Endothelial cell of umbilical vein (primary cell): ENCODE results near the gene EIF2S3B. TPM values are rescaled to one million over a fixed set of nuclear protein-coding genes. Genes with fewer than 3 reads are reported as not detected.

Source experiments
- BruUV-seq: library from RNA; stranded (reverse); fragments of 400-500 nt; replicated peaks from 2 replicates; lab custom pipeline; 2021; lab: Mats Ljungman, UMichigan
- CTCF ChIA-PET: fragments of 300-600, 350-600 bp; sonication (Branson Sonifier 250); formaldehyde crosslinking; loops from one replicate; lab custom pipeline; 2021; ENCODE audit warnings: antibody characterized with exemption, inconsistent platforms; lab: Charles Lee
- POLR2A ChIA-PET: fragments of 300-600, 350-600 bp; sonication (Branson Sonifier 250); formaldehyde crosslinking; loops from one replicate; lab custom pipeline; 2021; ENCODE audit warnings: antibody characterized with exemption, inconsistent platforms; lab: Charles Lee
- DNase-seq: peaks from one replicate; pipeline ENCODE4 v3.0.0-alpha.2; 2011; ENCODE audit warnings: low read depth, low spot score
- FAIRE-seq: peaks from 2 replicates; lab custom pipeline; 2011; peaks lifted over from hg19 to GRCh38; lab: Jason Lieb, UNC
- H2AFZ ChIP-seq: 2 replicates; pipeline ENCODE4 v1.6.0; 2012; ENCODE audit warnings: low read depth, low read length, control low read depth, inconsistent platforms
- H3K27ac ChIP-seq: 2 replicates; pipeline ENCODE4 v1.5.1; 2011; ENCODE audit warnings: low read depth, mild to moderate bottlenecking, control low read depth, low read length, moderate library complexity; ENCODE audit not compliant: insufficient read depth
- H3K27me3 ChIP-seq, 2 experiments: 2 replicates each; pipeline versions ENCODE4 v1.6.0 to v1.6.1; 2011; ENCODE audit warnings: low read length in 2 of 2, mixed read lengths in 1 of 2; ENCODE audit not compliant: control insufficient read depth in 2 of 2, insufficient read depth in 2 of 2
- H3K36me3 ChIP-seq, 2 experiments: 2 replicates in 1 of 2; 3 replicates in 1 of 2; pipeline ENCODE4 v1.5.1; 2011; ENCODE audit warnings: low read length in 2 of 2, mild to moderate bottlenecking in 1 of 2, moderate library complexity in 1 of 2; ENCODE audit not compliant: control insufficient read depth in 2 of 2, insufficient read depth in 2 of 2; ENCODE audit errors: extremely low read depth in 1 of 2
- H3K4me1 ChIP-seq: 3 replicates; pipeline ENCODE4 v1.5.1; 2011; ENCODE audit warnings: mild to moderate bottlenecking, low read length; ENCODE audit not compliant: control insufficient read depth, insufficient read depth; ENCODE audit errors: extremely low read depth
- H3K4me2 ChIP-seq: 2 replicates; pipeline ENCODE4 v1.6.1; 2011; ENCODE audit warnings: low read length, control low read depth, mixed read lengths; ENCODE audit not compliant: insufficient read depth
- H3K4me3 ChIP-seq, 3 experiments: fragments of 200-600 bp in 1 of 3; sonication (generic), shearing (Covaris generic) in 1 of 3; replicated peaks in 1 of 3; 2 replicates each; pipeline ENCODE4 v1.5.1; 2011 to 2016; ENCODE audit warnings: control low read depth in 3 of 3, low read length in 3 of 3, mild to moderate bottlenecking in 2 of 3, inconsistent platforms in 1 of 3, low read depth in 1 of 3, moderate library complexity in 1 of 3; ENCODE audit not compliant: insufficient read depth in 1 of 3
- H3K79me2 ChIP-seq: 2 replicates; pipeline ENCODE4 v1.6.0; 2012; ENCODE audit warnings: low read length, inconsistent platforms; ENCODE audit not compliant: control insufficient read depth, insufficient read depth
- H3K9ac ChIP-seq: replicated peaks from 2 replicates; pipeline ENCODE3; 2011; ENCODE audit warnings: low read length, control low read depth; ENCODE audit not compliant: insufficient read depth; ENCODE audit errors: extremely low read depth
- H3K9me1 ChIP-seq: replicated peaks from 3 replicates; pipeline ENCODE4 v1.6.0; 2011; ENCODE audit warnings: mild to moderate bottlenecking, low read length; ENCODE audit not compliant: control insufficient read depth, insufficient read depth; ENCODE audit errors: extremely low read depth
- H3K9me3 ChIP-seq: replicated peaks from 2 replicates; pipeline ENCODE4 v1.5.1; 2012; ENCODE audit warnings: low read length, inconsistent platforms; ENCODE audit not compliant: control insufficient read depth, insufficient read depth
- H4K20me1 ChIP-seq: replicated peaks from 2 replicates; pipeline ENCODE3; 2011; ENCODE audit warnings: mild to moderate bottlenecking, low read length; ENCODE audit not compliant: control insufficient read depth, insufficient read depth; ENCODE audit errors: extremely low read depth
- EZH2 ChIP-seq: IDR thresholded peaks from 2 replicates; pipeline ENCODE4 v1.6.1; 2012; ENCODE audit warnings: borderline replicate concordance, low read depth, mild to moderate bottlenecking, moderate library complexity, low read length, inconsistent platforms; ENCODE audit not compliant: severe bottlenecking
- FOS ChIP-seq: IDR thresholded peaks from 2 replicates; pipeline ENCODE4 v1.6.1; 2011; ENCODE audit warnings: mild to moderate bottlenecking, low read length, moderate library complexity, borderline replicate concordance; ENCODE audit not compliant: insufficient read depth
- GATA2 ChIP-seq: IDR thresholded peaks from 2 replicates; pipeline ENCODE4 v1.7.0; 2011; ENCODE audit warnings: low read depth, mild to moderate bottlenecking, moderate library complexity, mixed read lengths, low read length; ENCODE audit not compliant: insufficient read length, insufficient read depth
- JUN ChIP-seq: IDR thresholded peaks from 2 replicates; pipeline ENCODE4 v1.6.1; 2011; ENCODE audit warnings: borderline replicate concordance, low read depth; ENCODE audit not compliant: insufficient read length, insufficient read depth
- MYC ChIP-seq: IDR thresholded peaks from one replicate; pipeline ENCODE4 v1.6.1; 2011; ENCODE audit warnings: mild to moderate bottlenecking, low read depth, low read length
- POLR2A ChIP-seq: IDR thresholded peaks from 2 replicates; pipeline ENCODE4 v1.6.1; 2012; ENCODE audit warnings: low read depth, mild to moderate bottlenecking, control low read depth, low read length
- POLR2AphosphoS5 ChIP-seq: IDR thresholded peaks from 2 replicates; pipeline ENCODE4 v1.6.1; 2012; ENCODE audit warnings: low read depth, mild to moderate bottlenecking, control low read depth, low read length, moderate library complexity; ENCODE audit not compliant: insufficient read depth
- dilution Hi-C: fragments of 300-500 bp; cut with MboI; formaldehyde crosslinking; loops from one replicate; pipeline ENCODE4 v1.15.0; 2019; ENCODE audit warnings: low sequenced_read_pairs; ENCODE audit not compliant: extremely low pct_ligation_motif_present
- intact Hi-C: fragments of 100-400 bp; cut with micrococcal nuclease; formaldehyde crosslinking; loops from one replicate; pipeline ENCODE4 v1.10.0; 2022
- polyA plus RNA-seq, 4 experiments: library from polyadenylated mRNA; depleted of rRNA in 3 of 4; stranded (reverse) in 3 of 4; unstranded in 1 of 4; fragments of >200 nt; gene quantifications; 2 replicates each; pipeline versions ENCODE4 v1.2.1 to v1.2.3, GENCODE V29; 2011 to 2012; ENCODE audit warnings: missing spikeins in 1 of 4
- total RNA-seq: library from RNA; stranded (reverse); gene quantifications from 2 replicates; pipeline ENCODE4 v1.2.3, GENCODE V29; 2021
- TF ChIP-seq, protein P1 (sequence below), 2 donors: IDR thresholded peaks; 1 replicate in 1 of 2; 2 replicates in 1 of 2; pipeline ENCODE4 v1.5.1; 2011; ENCODE audit warnings: low read length in 2 of 2, mild to moderate bottlenecking in 2 of 2, moderate library complexity in 2 of 2, control low read depth in 1 of 2, inconsistent platforms in 1 of 2, low read depth in 1 of 2; ENCODE audit not compliant: insufficient read depth in 1 of 2; ENCODE audit errors: extremely low read depth in 1 of 2
- TF ChIP-seq, protein P2 (sequence below): IDR thresholded peaks from 2 replicates; pipeline ENCODE4 v1.6.1; 2011; ENCODE audit not compliant: insufficient read depth, insufficient read length

EIF2S3B gene
- total and polyA plus RNA-seq, 2 donors (not counting 3 experiments of a cell fraction or from before 2014, with no cell fraction given), result 0.21 to 0.55 TPM

DNA sequence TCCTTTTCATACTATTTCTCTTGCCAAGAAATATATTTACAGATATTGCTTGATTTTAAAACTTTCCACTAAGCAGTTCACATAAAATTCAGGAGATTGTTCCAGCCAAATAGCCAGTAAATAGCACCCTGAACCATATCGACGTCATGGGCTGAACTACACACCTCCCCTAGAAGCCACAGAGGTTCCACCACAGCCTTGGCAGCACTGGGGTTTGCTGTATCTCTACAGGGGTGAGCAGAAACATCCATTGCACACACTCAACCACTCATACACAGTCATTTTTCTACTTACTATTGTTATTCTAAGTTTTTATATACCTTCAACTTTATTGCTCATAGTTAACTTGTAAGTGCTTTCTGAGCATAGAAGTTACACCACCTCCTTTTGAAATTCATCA, 8.1 kb upstream of the EIF2S3B start:
- peaks cover 0 to 3% of the 10 kb centered on the region in 2 experiments for H3K27me3 ChIP-seq
- no peak overlapping the region for H3K9ac ChIP-seq
- no peaks in the 10 kb centered on the region for H4K20me1 ChIP-seq
- CTCF ChIA-PET, result interaction anchor here (0.8 kb wide), 1 partner anchor 262 kb away, joined by 4 read pairs; no protein-coding TSS in a partner anchor
- FAIRE-seq (no peak), DNase-seq (no peak)
- H3K79me2 ChIP-seq, result no peaks in the 10 kb centered on the region
- H3K4me1 ChIP-seq, result no peaks in the 10 kb centered on the region
- H3K36me3 ChIP-seq, result no peaks in the 10 kb centered on the region
- no peaks in the 10 kb centered on the region for H3K9me3 ChIP-seq
- dilution Hi-C loops, result no loop called here
- H3K4me3 ChIP-seq, result no peak overlapping the region
- H3K9me1 ChIP-seq, result peaks cover 2% of the 10 kb centered on the region
- H2AFZ ChIP-seq, result no peak overlapping the region
- intact Hi-C loops, result loop anchor here (5.0 kb wide), 1 partner anchor 110 kb away; no protein-coding TSS in a partner anchor
- BruUV-seq, result no TSS peak
- no peak for TF ChIP-seq MYC
- TF ChIP-seq, protein P1, sequence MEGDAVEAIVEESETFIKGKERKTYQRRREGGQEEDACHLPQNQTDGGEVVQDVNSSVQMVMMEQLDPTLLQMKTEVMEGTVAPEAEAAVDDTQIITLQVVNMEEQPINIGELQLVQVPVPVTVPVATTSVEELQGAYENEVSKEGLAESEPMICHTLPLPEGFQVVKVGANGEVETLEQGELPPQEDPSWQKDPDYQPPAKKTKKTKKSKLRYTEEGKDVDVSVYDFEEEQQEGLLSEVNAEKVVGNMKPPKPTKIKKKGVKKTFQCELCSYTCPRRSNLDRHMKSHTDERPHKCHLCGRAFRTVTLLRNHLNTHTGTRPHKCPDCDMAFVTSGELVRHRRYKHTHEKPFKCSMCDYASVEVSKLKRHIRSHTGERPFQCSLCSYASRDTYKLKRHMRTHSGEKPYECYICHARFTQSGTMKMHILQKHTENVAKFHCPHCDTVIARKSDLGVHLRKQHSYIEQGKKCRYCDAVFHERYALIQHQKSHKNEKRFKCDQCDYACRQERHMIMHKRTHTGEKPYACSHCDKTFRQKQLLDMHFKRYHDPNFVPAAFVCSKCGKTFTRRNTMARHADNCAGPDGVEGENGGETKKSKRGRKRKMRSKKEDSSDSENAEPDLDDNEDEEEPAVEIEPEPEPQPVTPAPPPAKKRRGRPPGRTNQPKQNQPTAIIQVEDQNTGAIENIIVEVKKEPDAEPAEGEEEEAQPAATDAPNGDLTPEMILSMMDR (IDR thresholded peaks at IDR 0.05; ENCODE audit: extremely low read depth in 1 of 2, insufficient read depth in 1 of 2, low read depth in 1 of 2, low read length in 2 of 2), result no peak
- TF ChIP-seq POLR2AphosphoS5, result no peak
- TF ChIP-seq, protein P2, sequence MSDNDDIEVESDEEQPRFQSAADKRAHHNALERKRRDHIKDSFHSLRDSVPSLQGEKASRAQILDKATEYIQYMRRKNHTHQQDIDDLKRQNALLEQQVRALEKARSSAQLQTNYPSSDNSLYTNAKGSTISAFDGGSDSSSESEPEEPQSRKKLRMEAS, result no peak
- H3K27ac ChIP-seq, result no peak overlapping the region
- H3K4me2 ChIP-seq, result no peak overlapping the region
- POLR2A ChIA-PET, result no interaction called here

DNA sequence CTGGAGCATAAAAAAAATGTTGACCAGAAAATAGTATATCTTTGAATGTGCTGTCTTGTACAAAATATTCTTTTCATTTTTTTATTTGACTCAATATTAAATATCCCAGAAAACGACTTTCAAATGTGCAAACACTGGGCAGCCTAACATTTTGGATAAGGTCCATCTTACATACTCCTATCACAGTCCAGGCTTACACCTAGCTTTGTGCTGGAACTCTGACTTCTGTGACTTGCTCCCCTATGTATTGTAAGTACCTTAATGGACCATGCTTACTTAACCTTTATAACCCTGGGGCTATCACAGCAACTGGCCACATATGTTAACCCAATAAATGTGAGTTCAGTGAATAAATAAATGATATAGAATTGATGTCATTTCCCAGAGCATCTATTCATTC, 7.6 kb upstream of the EIF2S3B start:
- intact Hi-C loops (loop anchor here (5.0 kb wide), 1 partner anchor 111 kb away; no protein-coding TSS in a partner anchor), dilution Hi-C loops (no loop called here)
- H3K4me3 ChIP-seq, result no peak overlapping the region
- H3K9me1 ChIP-seq, result peaks cover 2% of the 10 kb centered on the region
- no peaks in the 10 kb centered on the region for H3K36me3 ChIP-seq
- FAIRE-seq, result no peak
- no peak for DNase-seq
- POLR2A ChIA-PET, result no interaction called here
- CTCF ChIA-PET, result interaction anchor here (0.8 kb wide), 1 partner anchor 262 kb away, joined by 4 read pairs; no protein-coding TSS in a partner anchor
- H3K4me1 ChIP-seq, result no peaks in the 10 kb centered on the region
- H4K20me1 ChIP-seq, result no peaks in the 10 kb centered on the region
- H3K4me2 ChIP-seq, result no peak overlapping the region
- BruUV-seq, result no TSS peak
- TF ChIP-seq, protein P1 (IDR thresholded peaks at IDR 0.05; ENCODE audit: extremely low read depth in 1 of 2, insufficient read depth in 1 of 2, low read depth in 1 of 2, low read length in 2 of 2), result no peak
- TF ChIP-seq EZH2 (no peak), MYC (no peak), GATA2 (no peak), POLR2AphosphoS5 (no peak), JUN (no peak), FOS (no peak), POLR2A (no peak)
- TF ChIP-seq, protein P2, result no peak
- H2AFZ ChIP-seq, result no peak overlapping the region
- H3K27me3 ChIP-seq, result peaks cover 0 to 3% of the 10 kb centered on the region in 2 experiments
- H3K9me3 ChIP-seq, result no peaks in the 10 kb centered on the region
- no peaks in the 10 kb centered on the region for H3K79me2 ChIP-seq
- no peak overlapping the region for H3K9ac ChIP-seq
- no peak overlapping the region for H3K27ac ChIP-seq
